T-cell (primary cell): ENCODE data around the gene PPIL6. TPM values are rescaled to one million over a fixed set of nuclear protein-coding genes. Genes with fewer than 3 reads are reported as not detected.

Experiments used
- ATAC-seq, 4 experiments: fragments of 200-7000 bp in 3 of 4; fragments of 150-1000 bp in 1 of 4; cut with Tn5 transposase; replicated peaks in 1 of 4; 1 replicate in 3 of 4; 2 replicates in 1 of 4; pipeline ENCODE4 v1.10.0; 2021; ENCODE audit warnings: moderate library complexity in 3 of 4, mild to moderate bottlenecking in 2 of 4, moderate number of reproducible peaks in 1 of 4
- CTCF ChIA-PET, 2 donors: fragments of 300-600 bp; sonication (Branson Sonifier 250); formaldehyde crosslinking; loops; one replicate each; lab custom pipeline; 2022; ENCODE audit warnings: antibody characterized with exemption in 2 of 2; lab: Charles Lee
- POLR2A ChIA-PET, 2 donors: fragments of 300-600 bp; sonication (Branson Sonifier 250); formaldehyde crosslinking; loops; one replicate each; lab custom pipeline; 2022; ENCODE audit warnings: antibody characterized with exemption in 2 of 2; lab: Charles Lee
- DNase-seq, 35 experiments: peaks; one replicate each; pipeline versions ENCODE4 v3.0.0 to v3.0.0-alpha.2; 2013 to 2023
- H3K27ac ChIP-seq: one replicate; pipeline ENCODE4 v1.5.1; 2013; ENCODE audit warnings: low read length
- H3K27me3 ChIP-seq, 2 experiments: replicated peaks in 1 of 2; 1 replicate in 1 of 2; 2 replicates in 1 of 2; pipeline versions ENCODE4 v1.6.1 to v1.7.0; 2013; ENCODE audit warnings: low read length in 1 of 2, mixed read lengths in 1 of 2; ENCODE audit not compliant: control insufficient read depth in 2 of 2, insufficient read depth in 2 of 2; ENCODE audit errors: extremely low read depth in 1 of 2
- H3K36me3 ChIP-seq, 2 donors: 1 replicate in 1 of 2; 2 replicates in 1 of 2; pipeline versions ENCODE4 v1.6.1 to v1.7.0; 2013; ENCODE audit warnings: low read length in 1 of 2; ENCODE audit not compliant: control insufficient read depth in 2 of 2, insufficient read depth in 1 of 2; ENCODE audit errors: extremely low read depth in 1 of 2
- H3K4me1 ChIP-seq, 2 experiments: 1 replicate in 1 of 2; 2 replicates in 1 of 2; pipeline versions ENCODE4 v1.6.1 to v1.7.0; 2013; ENCODE audit warnings: low read length in 2 of 2, mixed read lengths in 1 of 2; ENCODE audit not compliant: insufficient read depth in 2 of 2, control insufficient read depth in 1 of 2; ENCODE audit errors: extremely low read depth in 1 of 2
- H3K4me3 ChIP-seq, 2 donors: 1 replicate in 1 of 2; 2 replicates in 1 of 2; pipeline versions ENCODE4 v1.5.1 to v1.7.0; 2013; ENCODE audit warnings: mild to moderate bottlenecking in 2 of 2, low read length in 1 of 2, moderate library complexity in 1 of 2; ENCODE audit not compliant: control insufficient read depth in 1 of 2; ENCODE audit errors: extremely low read depth in 1 of 2
- H3K9me3 ChIP-seq: 2 replicates; pipeline ENCODE4 v1.7.0; 2013
- H3K27ac Mint-ChIP-seq, 2 donors: one replicate each; pipeline ENCODE4 v1.8.0; 2020 to 2021; ENCODE audit warnings: mild to moderate bottlenecking in 2 of 2, mixed read lengths in 2 of 2
- H3K27me3 Mint-ChIP-seq, 2 donors: one replicate each; pipeline ENCODE4 v1.8.0; 2021 to 2022; ENCODE audit warnings: mixed read lengths in 2 of 2
- H3K36me3 Mint-ChIP-seq: one replicate; pipeline ENCODE4 v1.8.0; 2021; ENCODE audit warnings: mixed read lengths
- H3K4me1 Mint-ChIP-seq, 3 donors: one replicate each; pipeline ENCODE4 v1.8.0; 2020 to 2022; ENCODE audit warnings: mixed read lengths in 3 of 3, mild to moderate bottlenecking in 1 of 3
- H3K4me3 Mint-ChIP-seq, 3 donors: one replicate each; pipeline ENCODE4 v1.8.0; 2020 to 2022; ENCODE audit warnings: mild to moderate bottlenecking in 3 of 3, mixed read lengths in 3 of 3, moderate library complexity in 3 of 3
- H3K9me3 Mint-ChIP-seq, 3 donors: one replicate each; pipeline ENCODE4 v1.8.0; 2020 to 2022; ENCODE audit warnings: mixed read lengths in 3 of 3
- WGBS: methylation state at CpG from one replicate; pipeline ENCODE4 v1.1.5; 2013; ENCODE audit warnings: missing lambda C conversion rate; ENCODE audit not compliant: insufficient coverage; 5-methylcytosine and 5-hydroxymethylcytosine counted together
- total RNA-seq, 35 experiments: library from RNA in 6 of 35; stranded (reverse) in 6 of 35; fragments of 120-200 nt in 1 of 35; gene quantifications; one replicate each; pipeline versions ENCODE4 v1.2.1 to v1.2.4 and lab custom pipeline; 2013 to 2026

Gene PPIL6
- total RNA-seq, 5 donors from 2014 or later (not counting 1 experiment from before 2014, with no cell fraction given), result 0.07 to 1.5 (median 0.38) TPM

DNA sequence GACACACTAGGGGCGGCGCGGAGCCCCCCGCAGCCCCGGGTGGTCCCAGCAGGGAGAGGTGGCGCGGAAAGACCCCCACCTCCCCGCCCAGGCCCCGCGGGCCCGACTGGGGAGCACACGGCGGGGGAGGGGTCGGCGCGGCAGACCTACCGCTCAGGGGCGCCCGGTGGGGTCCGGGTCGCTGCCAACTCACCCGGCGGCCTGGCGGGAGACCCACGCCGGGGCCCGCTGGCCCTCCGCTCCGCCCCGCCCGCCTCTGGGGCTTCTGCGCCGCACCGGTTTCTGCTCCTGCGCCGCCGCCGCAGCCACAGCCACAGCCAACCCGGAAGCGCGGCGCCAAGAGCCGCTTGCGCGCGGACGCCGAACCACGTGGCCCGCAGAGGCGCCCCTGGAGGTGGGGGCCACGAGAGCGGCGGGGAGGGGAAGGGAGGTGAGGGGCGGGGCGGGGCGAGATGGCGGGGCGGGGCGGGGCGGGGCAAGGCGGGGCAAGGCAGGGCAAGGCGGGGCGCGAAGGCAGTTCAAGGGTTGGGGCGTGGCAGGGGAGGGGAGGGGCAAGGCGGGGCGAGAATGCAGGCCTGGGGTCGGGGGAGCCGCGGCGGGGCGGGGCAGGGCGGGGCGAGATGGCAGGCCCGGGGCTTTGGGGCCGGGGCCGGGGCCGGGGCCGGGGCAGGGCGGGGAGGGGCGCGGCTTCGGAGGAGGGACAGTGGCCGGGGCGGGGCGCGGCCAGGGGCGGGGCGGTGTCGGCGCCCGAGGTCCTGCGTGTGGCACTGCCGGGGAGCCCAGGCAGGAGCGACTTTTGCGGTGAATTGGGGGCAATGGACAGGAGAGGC, 42.7 kb upstream of the PPIL6 start, which contains the start of gene ZBTB24:
Gene ZBTB24, minus strand, starts transcription at position 315 of the 830 bp plus-strand sequence. CDS start 1,193 bp downstream, outside the sequence.
- H3K27ac ChIP-seq, result peak within 1 kb of the TSS; percentile 80
- DNase-seq (peak; percentile 75 to 94 (median 88)), ATAC-seq (peak; percentile 87 to 91 (median 90))
- Mint-ChIP-seq H3K4me1 (peaks cover 49 to 53% (median 50%) of the 10 kb centered on the region in 3 donors), H3K9me3 (no peaks in the 10 kb centered on the region), H3K4me3 (peak within 1 kb of the TSS; percentile 89 to 98 (median 93)), H3K27me3 (no peaks in the 10 kb centered on the region), H3K27ac (peak within 1 kb of the TSS; percentile 77 to 84), H3K36me3 (peaks cover 32% of the 10 kb centered on the region)
- no peaks in the 10 kb centered on the region for H3K27me3 ChIP-seq
- CTCF ChIA-PET, result interaction anchor here (0.5 to 1.4 kb wide), 5 partner anchors 9 to 1459 kb away, joined by 3 to 5 read pairs (median 3); partner anchors contain the start of gene CD164 (in 1 of the 2)
- peak within 1 kb of the TSS; percentile 70 to 88 for H3K4me3 ChIP-seq
- POLR2A ChIA-PET, result interaction anchor here (0.5 to 0.8 kb wide), 2 partner anchors 23 kb away, joined by 3 read pairs; no protein-coding TSS in a partner anchor
- H3K36me3 ChIP-seq, result peaks cover 0 to 17% of the 10 kb centered on the region in 2 donors
- peaks cover 39 to 40% of the 10 kb centered on the region in 2 experiments for H3K4me1 ChIP-seq
- H3K9me3 ChIP-seq, result no peaks in the 10 kb centered on the region
- WGBS, result under 1% methylated on average over 51 of the region's 97 CpGs

DNA sequence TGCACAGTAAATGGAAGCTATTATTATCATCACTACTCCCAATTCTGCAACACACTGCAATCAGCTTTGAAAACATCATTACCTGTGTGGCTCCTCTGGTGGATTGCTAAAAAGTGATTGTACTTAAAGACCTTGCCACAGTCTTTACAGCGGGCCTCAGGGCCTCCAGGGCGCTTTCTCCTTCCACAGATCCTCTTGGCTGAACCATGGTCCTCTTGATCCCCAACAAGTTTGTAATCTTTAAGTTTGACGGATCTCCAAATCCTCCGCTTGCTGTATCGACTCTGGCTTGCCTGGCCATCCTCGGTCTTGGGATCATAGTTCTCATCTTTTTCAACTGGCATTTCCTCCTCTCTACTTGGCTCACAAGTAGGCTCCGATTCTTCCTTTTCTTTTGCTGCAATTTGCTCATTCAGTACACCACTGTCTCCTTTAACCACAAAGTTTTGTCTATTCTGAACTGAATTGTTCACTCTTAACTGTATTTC, 40.6 kb upstream of the PPIL6 start:
- WGBS, result 75% methylated on average over 7 of the region's 7 CpGs
- Histone ChIP-seq H3K27ac (no peak overlapping the region), H3K4me1 (peaks cover 50 to 57% of the 10 kb centered on the region in 2 experiments), H3K4me3 (peak overlapping the region; percentile 53 to 70), H3K27me3 (no peaks in the 10 kb centered on the region), H3K36me3 (peaks cover 0 to 37% of the 10 kb centered on the region in 2 donors), H3K9me3 (no peaks in the 10 kb centered on the region)
- ChIA-PET POLR2A (interaction anchor here (0.5 to 1.5 kb wide), 4 partner anchors 24 to 1393 kb away, joined by 3 to 8 read pairs (median 4); partner anchors contain the start of gene AMD1 (in 1 of the 2)), CTCF (interaction anchor here in 1 of 2 donors (1.7 kb wide), 1 partner anchor 17 kb away, joined by 5 read pairs; no protein-coding TSS in a partner anchor)
- Mint-ChIP-seq H3K27me3 (no peaks in the 10 kb centered on the region), H3K4me1 (peaks cover 67 to 72% (median 68%) of the 10 kb centered on the region in 3 donors), H3K36me3 (peaks cover 47% of the 10 kb centered on the region), H3K9me3 (no peaks in the 10 kb centered on the region), H3K4me3 (peak overlapping the region; percentile 89 to 98 (median 93)), H3K27ac (peak overlapping the region; percentile 77 to 78)
- no peak for ATAC-seq
- DNase-seq, result no peak

DNA sequence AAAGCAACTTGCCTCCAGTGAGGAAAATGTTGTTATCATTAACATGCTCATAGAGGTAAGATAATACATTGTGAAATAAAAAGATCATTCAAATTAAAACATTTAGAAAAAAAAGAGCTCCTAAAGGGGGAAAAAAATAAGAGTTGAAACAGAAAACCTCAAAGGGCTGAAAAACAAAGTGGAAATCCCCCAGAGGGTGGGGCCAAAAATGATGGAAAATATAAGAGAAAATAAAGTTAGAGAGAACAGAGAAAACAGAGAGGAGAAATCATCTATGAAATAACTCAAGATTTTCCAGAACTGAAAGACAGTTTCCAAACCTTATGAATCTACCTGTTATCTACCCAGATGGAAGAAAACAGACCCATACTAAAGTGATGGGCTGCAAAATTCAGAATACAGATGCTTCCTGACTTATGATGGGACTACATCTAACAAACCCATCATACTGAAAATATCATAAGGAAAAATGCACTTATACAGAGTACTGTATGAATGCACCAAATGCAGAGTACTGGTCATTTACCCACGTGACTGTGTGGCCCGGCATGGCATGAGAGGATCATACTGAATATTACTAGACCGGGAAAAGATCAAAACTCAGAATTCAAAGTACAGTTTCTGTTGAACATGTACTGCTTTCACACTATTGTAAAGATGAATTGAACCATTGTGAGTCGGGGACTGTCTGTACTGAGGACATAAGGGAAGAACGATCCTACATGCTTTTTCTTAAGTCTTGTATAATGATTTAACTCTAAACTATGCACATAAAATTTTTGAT, 38.6 kb upstream of the PPIL6 start:
- H3K36me3 Mint-ChIP-seq, result peaks cover 62% of the 10 kb centered on the region
- Histone ChIP-seq H3K9me3 (no peaks in the 10 kb centered on the region), H3K27me3 (no peaks in the 10 kb centered on the region), H3K27ac (peak overlapping the region; percentile 39), H3K4me3 (peak overlapping the region; percentile 35 to 51), H3K4me1 (peaks cover 50 to 60% of the 10 kb centered on the region in 2 experiments), H3K36me3 (peaks cover 0 to 55% of the 10 kb centered on the region in 2 donors)
- peak overlapping the region; percentile 85 to 86 for H3K27ac Mint-ChIP-seq
- no peaks in the 10 kb centered on the region for H3K9me3 Mint-ChIP-seq
- no peak for ATAC-seq
- WGBS, result 0% methylated on average over 2 of the region's 5 CpGs
- DNase-seq, result peak in 1 of 35 experiments; percentile 62
- peaks cover 72 to 80% (median 76%) of the 10 kb centered on the region in 3 donors for H3K4me1 Mint-ChIP-seq
- ChIA-PET CTCF (interaction anchor here (0.7 to 1.5 kb wide), 5 partner anchors 12 to 242 kb away, joined by 3 to 6 read pairs (median 4); partner anchors contain the start of gene MICAL1 (in 1 of the 2)), POLR2A (interaction anchor here (0.6 to 1.5 kb wide), 7 partner anchors 15 to 1999 kb away, joined by 3 to 6 read pairs (median 3); no protein-coding TSS in a partner anchor)
- peak overlapping the region; percentile 77 to 93 (median 89) for H3K4me3 Mint-ChIP-seq
- H3K27me3 Mint-ChIP-seq, result no peaks in the 10 kb centered on the region

DNA sequence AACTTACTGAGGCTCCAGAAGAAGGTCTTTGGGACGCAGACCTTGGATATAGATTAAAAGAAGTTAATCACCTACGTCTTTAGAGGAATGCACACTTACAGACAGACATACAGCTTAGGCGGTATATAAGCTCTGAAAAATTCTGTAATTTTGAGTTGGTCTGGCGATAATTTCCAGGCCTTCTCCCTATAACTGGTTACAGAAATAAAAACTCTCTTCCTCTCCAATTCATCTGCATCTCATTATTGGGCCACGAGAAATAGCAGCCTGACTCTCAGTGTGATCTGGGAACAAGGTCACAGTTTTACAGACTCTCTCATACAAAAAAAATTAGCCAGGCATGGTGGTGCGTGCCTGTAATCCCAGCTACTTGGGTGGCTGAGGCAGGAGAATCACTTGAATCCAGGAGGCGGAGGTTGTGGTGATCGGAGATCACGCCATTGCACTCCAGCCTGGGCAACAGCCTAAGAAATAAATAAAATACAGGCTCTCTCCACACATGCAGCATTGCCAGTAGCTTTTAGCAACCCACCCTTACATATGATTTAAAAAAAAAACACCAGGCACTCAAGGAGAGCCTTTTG, 37.9 kb upstream of the PPIL6 start:
- H3K4me1 ChIP-seq, result peaks cover 50 to 65% of the 10 kb centered on the region in 2 experiments

DNA sequence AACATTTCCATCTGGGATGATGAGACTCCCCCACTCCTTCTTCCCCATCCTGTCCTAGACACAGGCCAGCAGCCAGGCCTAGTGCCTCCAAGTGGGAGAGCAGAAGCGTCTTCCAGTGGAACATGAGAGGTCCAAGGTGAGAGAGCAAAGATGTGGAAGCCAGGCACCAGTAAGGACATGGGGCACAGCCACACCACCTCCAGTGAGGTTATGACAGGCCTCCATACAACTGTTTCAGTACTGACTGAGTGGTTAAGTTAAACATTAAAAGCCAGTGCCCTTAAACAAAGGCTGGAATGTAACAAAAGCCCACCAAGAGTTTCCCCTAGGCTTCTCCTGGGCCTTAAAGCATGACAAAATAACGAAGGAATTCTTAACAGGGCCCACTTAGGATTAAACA, 37.3 kb upstream of the PPIL6 start:
- H3K4me1 ChIP-seq, result peaks cover 50 to 71% of the 10 kb centered on the region in 2 experiments
- DNase-seq, result no peak
- no peaks in the 10 kb centered on the region for H3K9me3 ChIP-seq
- Mint-ChIP-seq H3K4me1 (peaks cover 77 to 84% (median 80%) of the 10 kb centered on the region in 3 donors), H3K9me3 (no peaks in the 10 kb centered on the region), H3K36me3 (peaks cover 72% of the 10 kb centered on the region), H3K4me3 (peak overlapping the region; percentile 77 to 93 (median 89)), H3K27me3 (no peaks in the 10 kb centered on the region), H3K27ac (peak overlapping the region; percentile 86)
- ChIA-PET POLR2A (interaction anchor here in 1 of 2 donors (0.6 kb wide), 1 partner anchor 14 kb away, joined by 3 read pairs; no protein-coding TSS in a partner anchor), CTCF (interaction anchor here (0.6 to 1.5 kb wide), 4 partner anchors 13 to 46 kb away, joined by 3 to 5 read pairs (median 4); partner anchors contain the start of gene MICAL1 (in 1 of the 2))
- peaks cover 6 to 69% of the 10 kb centered on the region in 2 donors for H3K36me3 ChIP-seq
- WGBS, result 80% methylated on average over 1 of the region's 2 CpGs
- no peak for ATAC-seq
- H3K4me3 ChIP-seq, result peak overlapping the region in 1 of 2 donors; percentile 17
- no peaks in the 10 kb centered on the region for H3K27me3 ChIP-seq
- no peak overlapping the region for H3K27ac ChIP-seq

More for the DNA sequence above, 37.9 kb upstream of the PPIL6 start:
- Histone ChIP-seq H3K4me3 (peak overlapping the region; percentile 2 to 51), H3K9me3 (no peaks in the 10 kb centered on the region), H3K27me3 (no peaks in the 10 kb centered on the region), H3K27ac (no peak overlapping the region), H3K36me3 (peaks cover under 1 to 63% of the 10 kb centered on the region in 2 donors)
- peak overlapping the region; percentile 77 to 93 (median 89) for H3K4me3 Mint-ChIP-seq
- H3K9me3 Mint-ChIP-seq, result no peaks in the 10 kb centered on the region
- peaks cover 72 to 78% (median 74%) of the 10 kb centered on the region in 3 donors for H3K4me1 Mint-ChIP-seq
- CTCF ChIA-PET, result interaction anchor here (0.6 to 1.5 kb wide), 5 partner anchors 13 to 243 kb away, joined by 3 to 5 read pairs (median 4); partner anchors contain the start of gene MICAL1 (in 1 of the 2)
- H3K36me3 Mint-ChIP-seq, result peaks cover 66% of the 10 kb centered on the region
- no peaks in the 10 kb centered on the region for H3K27me3 Mint-ChIP-seq
- POLR2A ChIA-PET, result interaction anchor here (0.6 to 1.0 kb wide), 5 partner anchors 14 to 2000 kb away, joined by 3 to 6 read pairs (median 3); no protein-coding TSS in a partner anchor
- ATAC-seq (no peak), DNase-seq (no peak)
- H3K27ac Mint-ChIP-seq, result peak overlapping the region; percentile 86
- WGBS, result no CpG with 5 or more reads among the region's 9 CpGs
